NCI-H82 treated with DMSO at 0.1 percent for 48 hours (cell line): ENCODE measurements around the gene KCNAB1.
"Not testable (repeated sequence)": the region's sequence is repeated elsewhere in the genome, so short reads cannot be mapped to it uniquely, and the experiment has no call there.

Experiments
- DNase-seq: peaks from one replicate; lab custom pipeline; 2025; ENCODE audit not compliant: unreplicated experiment; lab: John Stamatoyannopoulos, UW

Gene KCNAB1

GRCh38 chr3:156175570-156175969, 55.2 kb downstream of the KCNAB1 start:
- no peak for DNase-seq

- DNase-seq: no peak
Measured at GRCh38 chr3:156176048-156176447, 55.7 kb downstream of the KCNAB1 start.

GRCh38 chr3:156176629-156177210, 56.3 kb downstream of the KCNAB1 start:
- no peak for DNase-seq

- peak; percentile 97 for DNase-seq
Measured at GRCh38 chr3:156180077-156180476, 59.7 kb downstream of the KCNAB1 start.

GRCh38 chr3:156181509-156181908, 61.1 kb downstream of the KCNAB1 start:
- DNase-seq: peak; percentile 88

- no peak for DNase-seq
Measured at GRCh38 chr3:156183396-156183795, 63.0 kb downstream of the KCNAB1 start.

- no peak for DNase-seq
Measured at GRCh38 chr3:156184156-156184555, 63.8 kb downstream of the KCNAB1 start.

GRCh38 chr3:156187146-156187769, 66.9 kb downstream of the KCNAB1 start:
- no peak for DNase-seq

- DNase-seq: no peak
Measured at GRCh38 chr3:156188757-156189156, 68.4 kb downstream of the KCNAB1 start.

GRCh38 chr3:156189927-156190326, 69.5 kb downstream of the KCNAB1 start:
- DNase-seq: no peak

- not testable (repeated sequence) for DNase-seq
Measured at GRCh38 chr3:156194945-156195344, 74.6 kb downstream of the KCNAB1 start.

- DNase-seq: not testable (repeated sequence)
Measured at GRCh38 chr3:156197152-156197551, 76.8 kb downstream of the KCNAB1 start.

- DNase-seq: no peak
Measured at GRCh38 chr3:156201411-156202405, 81.3 kb downstream of the KCNAB1 start.

GRCh38 chr3:156206157-156206556, 85.8 kb downstream of the KCNAB1 start:
- DNase-seq: no peak

GRCh38 chr3:156207802-156208685, 87.7 kb downstream of the KCNAB1 start:
- DNase-seq: no peak

GRCh38 chr3:156209631-156210335, 89.4 kb downstream of the KCNAB1 start:
- DNase-seq: no peak

GRCh38 chr3:156211583-156211982, 91.2 kb downstream of the KCNAB1 start:
- no peak for DNase-seq

GRCh38 chr3:156214676-156215075, 94.3 kb downstream of the KCNAB1 start:
- DNase-seq: no peak

GRCh38 chr3:156215751-156216150, 95.4 kb downstream of the KCNAB1 start:
- no peak for DNase-seq

GRCh38 chr3:156216216-156216615, 95.8 kb downstream of the KCNAB1 start:
- DNase-seq: no peak
